ENCODE measurements around the gene CLIC3.

- TF ChIP-seq CTCF (IDR thresholded peaks at IDR 0.05) (no peak), POLR2A (IDR thresholded peaks at IDR 0.05) (no peak)
Measured at GRCh38 chr9:137032858-137033257, 36.5 kb upstream of the CLIC3 start.

All from esophagus squamous epithelium (tissue), 4 donors.